Measurements from ENCODE around the gene KRT81. TPM values are rescaled to one million over a fixed set of nuclear protein-coding genes. Genes with fewer than 3 reads are reported as not detected.

Gene KRT81
- total RNA-seq, 1 experiment from 2014 or later = 0.06 TPM

- H3K4me3 ChIP-seq = no peak overlapping the region
- no peaks in the 10 kb centered on the region for H3K36me3 ChIP-seq
- H3K4me1 ChIP-seq = peaks cover 18% of the 10 kb centered on the region
- H3K9me3 ChIP-seq (replicated peaks) = no peaks in the 10 kb centered on the region
- DNase-seq = no peak
- H3K27ac ChIP-seq = no peak overlapping the region
- no peaks in the 10 kb centered on the region for H3K27me3 ChIP-seq
These were observed 39.8 kb downstream of the KRT81 start for GRCh38 chr12:52251367-52252051.

- H3K27ac ChIP-seq = no peak overlapping the region
- H3K36me3 ChIP-seq = no peaks in the 10 kb centered on the region
- H3K9me3 ChIP-seq (replicated peaks) = no peaks in the 10 kb centered on the region
- no peaks in the 10 kb centered on the region for H3K27me3 ChIP-seq
- H3K4me1 ChIP-seq = peaks cover 30% of the 10 kb centered on the region
- H3K4me3 ChIP-seq = no peak overlapping the region
- DNase-seq = no peak
These were observed 41.0 kb downstream of the KRT81 start for GRCh38 chr12:52250048-52250990.

- DNase-seq = no peak
- Histone ChIP-seq H3K27ac (no peak overlapping the region), H3K27me3 (no peaks in the 10 kb centered on the region)
These were observed 41.8 kb downstream of the KRT81 start for GRCh38 chr12:52249511-52250047.

GRCh38 chr12:52248541-52249461 is 42.5 kb downstream of the KRT81 start:
- peaks cover 42% of the 10 kb centered on the region for H3K4me1 ChIP-seq
- DNase-seq = no peak
- H3K4me3 ChIP-seq = no peak overlapping the region

More at GRCh38 chr12:52249511-52250047, 41.8 kb downstream of the KRT81 start:
- H3K4me3 ChIP-seq = no peak overlapping the region
- H3K36me3 ChIP-seq = no peaks in the 10 kb centered on the region
- H3K9me3 ChIP-seq (replicated peaks) = no peaks in the 10 kb centered on the region
- peaks cover 35% of the 10 kb centered on the region for H3K4me1 ChIP-seq

GRCh38 chr12:52247622-52248540 is 43.5 kb downstream of the KRT81 start:
- Histone ChIP-seq H3K4me3 (no peak overlapping the region), H3K4me1 (peaks cover 51% of the 10 kb centered on the region), H3K36me3 (no peaks in the 10 kb centered on the region), H3K9me3 (replicated peaks) (no peaks in the 10 kb centered on the region), H3K27me3 (no peaks in the 10 kb centered on the region), H3K27ac (peak overlapping the region; percentile 62)
- DNase-seq = no peak

More at GRCh38 chr12:52248541-52249461, 42.5 kb downstream of the KRT81 start:
- no peaks in the 10 kb centered on the region for H3K9me3 ChIP-seq (replicated peaks)
- no peaks in the 10 kb centered on the region for H3K36me3 ChIP-seq
- H3K27ac ChIP-seq = no peak overlapping the region
- H3K27me3 ChIP-seq = no peaks in the 10 kb centered on the region

- Histone ChIP-seq H3K27ac (peak overlapping the region; percentile 62), H3K9me3 (replicated peaks) (no peaks in the 10 kb centered on the region), H3K36me3 (no peaks in the 10 kb centered on the region), H3K4me3 (no peak overlapping the region), H3K4me1 (peaks cover 54% of the 10 kb centered on the region), H3K27me3 (no peaks in the 10 kb centered on the region)
- peak; percentile 79 to 86 for DNase-seq
These were observed 44.4 kb downstream of the KRT81 start for GRCh38 chr12:52246720-52247621.

GRCh38 chr12:52245962-52246569 is 45.3 kb downstream of the KRT81 start:
- peak overlapping the region; percentile 62; the same call in 1 of the 2 replicates for H3K27ac ChIP-seq
- no peaks in the 10 kb centered on the region for H3K36me3 ChIP-seq
- no peaks in the 10 kb centered on the region for H3K9me3 ChIP-seq (replicated peaks)
- H3K27me3 ChIP-seq = no peaks in the 10 kb centered on the region
- H3K4me1 ChIP-seq = peaks cover 60% of the 10 kb centered on the region
- H3K4me3 ChIP-seq = no peak overlapping the region
- DNase-seq = no peak

- H3K4me1 ChIP-seq = peaks cover 64% of the 10 kb centered on the region
- H3K9me3 ChIP-seq (replicated peaks) = no peaks in the 10 kb centered on the region
- no peaks in the 10 kb centered on the region for H3K27me3 ChIP-seq
- H3K36me3 ChIP-seq = no peaks in the 10 kb centered on the region
- DNase-seq = no peak
- no peak overlapping the region for H3K4me3 ChIP-seq
- no peak overlapping the region for H3K27ac ChIP-seq
These were observed 45.9 kb downstream of the KRT81 start for GRCh38 chr12:52245259-52245961.

- DNase-seq = peak; percentile 61 to 65
- Histone ChIP-seq H3K4me1 (peaks cover 68% of the 10 kb centered on the region), H3K9me3 (replicated peaks) (no peaks in the 10 kb centered on the region), H3K27ac (peak overlapping the region; percentile 93), H3K27me3 (no peaks in the 10 kb centered on the region), H3K4me3 (peak overlapping the region; percentile 36), H3K36me3 (no peaks in the 10 kb centered on the region)
These were observed 46.7 kb downstream of the KRT81 start for GRCh38 chr12:52244615-52244994.

- Histone ChIP-seq H3K4me1 (peaks cover 68% of the 10 kb centered on the region), H3K27ac (peak overlapping the region; percentile 93), H3K4me3 (peak overlapping the region; percentile 36), H3K36me3 (no peaks in the 10 kb centered on the region), H3K27me3 (no peaks in the 10 kb centered on the region), H3K9me3 (replicated peaks) (no peaks in the 10 kb centered on the region)
- peak; percentile 84 for DNase-seq
These were observed 47.3 kb downstream of the KRT81 start for GRCh38 chr12:52243856-52244614.

GRCh38 chr12:52243259-52243855 is 48.0 kb downstream of the KRT81 start:
- H3K4me1 ChIP-seq = peaks cover 68% of the 10 kb centered on the region
- H3K27me3 ChIP-seq = no peaks in the 10 kb centered on the region
- DNase-seq = peak in 1 of 2 experiments; percentile 20
- H3K27ac ChIP-seq = peak overlapping the region; percentile 93
- no peaks in the 10 kb centered on the region for H3K9me3 ChIP-seq (replicated peaks)
- no peak overlapping the region for H3K4me3 ChIP-seq
- H3K36me3 ChIP-seq = no peaks in the 10 kb centered on the region

Measured in SJCRH30 (cell line).